GM12801 (cell line): ENCODE measurements around the gene SCD5.

Experiments
- CTCF ChIP-seq: IDR thresholded peaks from one replicate; pipeline ENCODE4 v1.5.1; 2011; ENCODE audit warnings: control low read depth; ENCODE audit not compliant: insufficient read length; ENCODE audit errors: extremely low read depth

SCD5 gene

GRCh38 chr4:82755650-82756049 is 42.9 kb downstream of the SCD5 start:
- TF ChIP-seq CTCF = no peak

- TF ChIP-seq CTCF = no peak
These were observed 44.0 kb downstream of the SCD5 start for GRCh38 chr4:82754513-82755165.

GRCh38 chr4:82753725-82754410 is 44.7 kb downstream of the SCD5 start:
- TF ChIP-seq CTCF = no peak

GRCh38 chr4:82753238-82753637 is 45.4 kb downstream of the SCD5 start:
- no peak for TF ChIP-seq CTCF

GRCh38 chr4:82748810-82749470 is 49.7 kb downstream of the SCD5 start:
- no peak for TF ChIP-seq CTCF

- no peak for TF ChIP-seq CTCF
These were observed 50.7 kb downstream of the SCD5 start for GRCh38 chr4:82747686-82748575.
